Measurements from ENCODE around the gene DNAH7. TPM values are rescaled to one million over a fixed set of nuclear protein-coding genes. Genes with fewer than 3 reads are reported as not detected.

DNAH7 gene
- total and polyA plus RNA-seq, 9 of the 15 experiments (the other 6 are each of a cell fraction or from before 2014, with no cell fraction given), result 0.03 to 0.42 (median 0.18) TPM

- POLR2A ChIA-PET, result no interaction called here
- WGBS (ENCODE audit: insufficient coverage, low coverage, missing lambda C conversion rate), result 13% methylated on average over 5 of the region's 5 CpGs
- FAIRE-seq (peak; percentile 15), ATAC-seq (no peak), DNase-seq (ENCODE audit: extremely low read depth in 1 of 4, low spot score in 3 of 4) (no peak)
- Histone ChIP-seq H3K4me3 (no peak overlapping the region), H3K36me3 (ENCODE audit: control insufficient read depth, insufficient read depth, low read length) (no peaks in the 10 kb centered on the region), H3K79me2 (ENCODE audit: control insufficient read depth, insufficient read depth, low read length) (no peaks in the 10 kb centered on the region), H3K9ac (ENCODE audit: insufficient read depth in 1 of 2, low read depth in 2 of 2, low read length in 2 of 2) (no peak overlapping the region), H3K27ac (ENCODE audit: extremely low read depth, low read depth, low read length) (no peak overlapping the region), H3K27me3 (ENCODE audit: control insufficient read depth in 2 of 2, insufficient read depth in 2 of 2, low read length in 2 of 2) (no peaks in the 10 kb centered on the region), H2AFZ (ENCODE audit: low read depth, low read length) (peak overlapping the region; percentile 41), H4K20me1 (replicated peaks; ENCODE audit: control insufficient read depth, insufficient read depth, low read length) (no peaks in the 10 kb centered on the region), H3K9me1 (ENCODE audit: control insufficient read depth, insufficient read depth, low read length) (no peaks in the 10 kb centered on the region), H3K4me2 (ENCODE audit: insufficient read depth, low read length) (no peak overlapping the region), H3K4me1 (replicated peaks in 1 of 2; ENCODE audit: control insufficient read depth in 2 of 2, insufficient read depth in 2 of 2, low read length in 2 of 2) (peaks cover 0 to 11% of the 10 kb centered on the region in 2 experiments; a peak in 3 of 5 replicates), H3K9me3 (replicated peaks; ENCODE audit: control insufficient read depth, insufficient read depth, low read depth, low read length) (peaks cover 2% of the 10 kb centered on the region; the same call in 1 of the 2 replicates)
- intact Hi-C loops (cut with micrococcal nuclease) (no loop called here), in situ Hi-C loops (cut with MboI) (no loop called here)
- TF ChIP-seq, protein P1, sequence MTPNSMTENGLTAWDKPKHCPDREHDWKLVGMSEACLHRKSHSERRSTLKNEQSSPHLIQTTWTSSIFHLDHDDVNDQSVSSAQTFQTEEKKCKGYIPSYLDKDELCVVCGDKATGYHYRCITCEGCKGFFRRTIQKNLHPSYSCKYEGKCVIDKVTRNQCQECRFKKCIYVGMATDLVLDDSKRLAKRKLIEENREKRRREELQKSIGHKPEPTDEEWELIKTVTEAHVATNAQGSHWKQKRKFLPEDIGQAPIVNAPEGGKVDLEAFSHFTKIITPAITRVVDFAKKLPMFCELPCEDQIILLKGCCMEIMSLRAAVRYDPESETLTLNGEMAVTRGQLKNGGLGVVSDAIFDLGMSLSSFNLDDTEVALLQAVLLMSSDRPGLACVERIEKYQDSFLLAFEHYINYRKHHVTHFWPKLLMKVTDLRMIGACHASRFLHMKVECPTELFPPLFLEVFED (CRISPR knock-in tag; conservative IDR thresholded peaks at IDR 0.05), result no peak
- TF ChIP-seq NFE2 (IDR thresholded peaks at IDR 0.05; ENCODE audit: low read depth), result peak; percentile 51
- no TSS peak for BruUV-seq (replicated peaks)
- CTCF ChIA-PET (ENCODE audit: low intra/inter-chr PET ratio), result no interaction called here
Measured at GRCh38 chr2:196105951-196106350, 37.3 kb upstream of the DNAH7 start.

GRCh38 chr2:196104066-196104465 is 35.4 kb upstream of the DNAH7 start:
- intact Hi-C loops (cut with micrococcal nuclease), result no loop called here
- 84% methylated on average over 4 of the region's 4 CpGs for WGBS (ENCODE audit: insufficient coverage, low coverage, missing lambda C conversion rate)
- CTCF ChIA-PET (ENCODE audit: low intra/inter-chr PET ratio), result no interaction called here
- H3K4me1 ChIP-seq (replicated peaks in 1 of 2; ENCODE audit: control insufficient read depth in 2 of 2, insufficient read depth in 2 of 2, low read length in 2 of 2), result peaks cover 0 to 16% of the 10 kb centered on the region in 2 experiments; a peak in 3 of 5 replicates
- no peaks in the 10 kb centered on the region for H3K9me1 ChIP-seq (ENCODE audit: control insufficient read depth, insufficient read depth, low read length)
- H2AFZ ChIP-seq (ENCODE audit: low read depth, low read length), result 0 out of 2 replicates have a peak overlapping the region, but pooled peaks have one; percentile 22
- in situ Hi-C loops (cut with MboI), result no loop called here
- no peak for FAIRE-seq
- BruUV-seq (replicated peaks), result no TSS peak
- H3K9me3 ChIP-seq (replicated peaks; ENCODE audit: control insufficient read depth, insufficient read depth, low read depth, low read length), result peaks cover 2% of the 10 kb centered on the region; the same call in 1 of the 2 replicates
- ATAC-seq, result no peak
- no peak overlapping the region for H3K4me2 ChIP-seq (ENCODE audit: insufficient read depth, low read length)
- no peak overlapping the region for H3K4me3 ChIP-seq
- H3K79me2 ChIP-seq (ENCODE audit: control insufficient read depth, insufficient read depth, low read length), result no peaks in the 10 kb centered on the region
- POLR2A ChIA-PET, result no interaction called here
- TF ChIP-seq SNAPC5 (CRISPR knock-in tag; IDR thresholded peaks at IDR 0.05), result no peak
- H3K27me3 ChIP-seq (ENCODE audit: control insufficient read depth in 2 of 2, insufficient read depth in 2 of 2, low read length in 2 of 2), result no peaks in the 10 kb centered on the region
- H3K36me3 ChIP-seq (ENCODE audit: control insufficient read depth, insufficient read depth, low read length), result no peaks in the 10 kb centered on the region
- DNase-seq (ENCODE audit: extremely low read depth in 1 of 4, low spot score in 3 of 4), result no peak
- H3K27ac ChIP-seq (ENCODE audit: extremely low read depth, low read depth, low read length), result no peak overlapping the region
- no peak overlapping the region for H3K9ac ChIP-seq (ENCODE audit: insufficient read depth in 1 of 2, low read depth in 2 of 2, low read length in 2 of 2)
- H4K20me1 ChIP-seq (replicated peaks; ENCODE audit: control insufficient read depth, insufficient read depth, low read length), result no peaks in the 10 kb centered on the region

All from K562 (cell line).